Stimulated activated CD4-positive, alpha-beta T cell treated with anti-CD3 and anti-CD28 coated beads, TNF-alpha, amount 100 ng/mL, for 1 hour (primary cell): ENCODE results near the gene ABCC6.
A peak's percentile ranks its signal among the peaks of the same experiment; 100 is the strongest.

Experiments
- DNase-seq, 3 donors: peaks; one replicate each; pipeline ENCODE4 v3.0.0-alpha.2; 2020; ENCODE audit warnings: low read depth in 3 of 3, low spot score in 1 of 3

The ABCC6 gene

DNA sequence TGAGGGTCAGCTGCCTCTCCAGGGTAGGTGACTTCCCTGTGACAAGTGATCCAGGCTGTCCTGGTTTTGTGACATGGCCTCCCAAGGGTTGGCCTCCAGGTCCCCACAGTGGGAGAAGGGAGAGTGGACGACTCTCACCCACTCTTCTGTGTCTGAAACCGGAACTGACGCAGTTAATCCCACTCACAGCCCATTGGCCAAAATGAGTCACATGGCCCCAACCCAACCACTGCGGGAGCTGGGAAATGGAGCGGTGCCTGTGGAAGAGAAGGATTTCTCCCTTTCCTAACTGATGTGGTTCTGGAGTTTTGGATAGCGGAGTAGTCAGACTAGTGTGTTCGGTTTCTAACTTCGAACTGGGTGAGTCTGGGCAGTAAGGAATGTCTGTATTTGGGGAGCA is 79.4 kb downstream of the ABCC6 start:
- no peak for DNase-seq

DNA sequence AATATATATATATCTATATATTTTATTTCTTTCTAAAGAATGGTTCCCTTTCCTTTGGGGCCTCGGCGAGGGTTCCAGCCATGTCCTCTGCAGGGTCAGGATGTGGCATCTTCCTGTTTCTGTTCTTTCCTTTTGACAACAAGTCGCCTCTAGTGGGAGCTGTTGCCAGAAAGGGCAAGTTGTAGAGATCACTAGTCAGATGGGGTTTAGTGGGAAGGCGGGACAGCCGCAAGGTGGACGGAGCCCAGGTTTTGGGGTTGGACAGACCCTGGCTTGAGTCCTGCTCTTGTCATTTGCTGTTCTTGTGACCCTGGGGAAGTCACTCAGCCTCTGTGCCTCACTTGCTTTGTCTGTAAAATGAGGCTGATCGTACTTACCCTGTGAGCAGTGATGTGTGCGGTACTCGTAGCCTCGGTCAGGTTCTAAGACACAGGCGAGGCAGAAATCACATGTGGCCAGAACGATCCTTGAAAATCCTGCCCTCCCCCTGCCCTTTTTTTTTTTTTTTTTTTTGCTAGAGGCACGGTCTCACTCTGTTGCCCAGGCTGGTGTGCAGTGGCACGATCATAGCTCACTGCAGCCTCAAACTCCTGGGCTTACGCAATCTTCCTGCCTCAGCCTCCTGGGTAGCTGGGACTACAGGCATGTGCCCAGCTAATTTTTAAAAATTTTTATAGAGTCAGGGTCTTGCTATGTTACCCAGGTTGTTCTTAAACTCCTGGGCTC is 80.1 kb downstream of the ABCC6 start:
- DNase-seq, result no peak

DNA sequence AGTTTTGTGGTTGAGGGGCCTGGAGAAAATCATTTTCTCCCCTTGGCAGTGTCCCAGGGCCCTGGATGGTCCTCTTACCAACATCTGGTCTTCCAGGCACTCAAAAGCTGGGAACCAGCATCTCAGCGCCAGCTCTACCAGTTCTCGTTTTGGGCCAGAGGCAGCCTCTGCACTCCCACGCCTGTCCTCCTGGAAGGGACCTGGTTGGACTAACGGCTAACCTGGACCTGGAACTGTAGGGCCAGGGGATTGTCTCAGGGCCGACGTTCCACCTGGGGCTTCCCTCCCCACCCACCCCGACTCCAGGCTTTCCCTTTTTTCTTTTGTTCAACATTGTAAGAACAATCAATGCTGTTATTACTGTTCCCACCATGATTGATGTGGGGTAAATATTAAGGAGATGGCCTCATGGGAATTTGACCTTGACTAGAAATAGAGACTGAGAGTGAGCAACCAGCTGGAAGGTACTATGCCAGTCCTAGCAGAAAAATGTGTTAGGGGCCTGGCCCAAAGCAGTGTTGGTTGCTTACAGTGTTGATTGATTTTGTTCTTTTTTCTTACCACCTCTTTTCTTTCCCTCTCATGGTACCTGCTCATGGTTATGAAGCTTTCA is 81.4 kb downstream of the ABCC6 start:
- DNase-seq, result no peak

- DNase-seq, result no peak
These were observed 82.2 kb downstream of the ABCC6 start for GRCh38 chr16:16141141-16141540.

DNA sequence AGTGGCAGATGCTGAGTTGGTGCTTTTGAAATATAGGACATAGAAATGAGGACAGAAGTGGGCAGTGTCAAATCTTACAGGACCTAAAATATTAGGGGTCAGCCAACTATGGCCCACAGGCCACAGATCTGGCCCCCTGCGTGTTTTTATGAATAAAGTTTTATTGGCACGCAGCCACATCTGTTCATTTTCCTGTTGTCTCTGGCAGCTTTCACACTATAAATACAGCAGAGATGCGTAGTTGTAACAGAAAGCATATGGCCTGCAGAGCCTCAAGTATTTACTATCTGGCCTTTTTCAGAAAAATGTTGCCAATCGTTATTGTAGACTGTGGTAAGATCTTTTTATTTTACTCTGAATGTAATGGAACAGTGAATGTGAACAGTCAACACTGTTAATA is 82.8 kb downstream of the ABCC6 start:
- DNase-seq, result no peak

DNA sequence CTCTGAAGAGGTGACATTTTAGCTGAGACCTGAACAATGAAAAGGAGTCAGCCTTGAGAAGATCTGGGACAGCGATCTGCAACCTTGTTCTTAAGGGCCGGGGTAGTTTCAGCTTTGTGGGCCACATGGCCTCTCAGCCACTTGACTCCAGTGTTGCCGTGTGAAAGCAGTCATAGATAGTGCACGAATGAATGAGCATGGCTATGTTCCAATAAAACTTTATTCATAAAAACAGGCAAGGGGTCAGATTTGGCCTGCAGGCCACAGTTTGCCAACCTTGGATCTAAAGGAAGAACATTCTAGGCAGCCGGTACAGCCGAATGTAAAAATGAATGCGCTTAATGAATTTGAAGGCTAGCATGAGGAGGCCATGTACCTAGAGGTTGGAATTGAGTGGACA is 83.5 kb downstream of the ABCC6 start:
- no peak for DNase-seq

DNA sequence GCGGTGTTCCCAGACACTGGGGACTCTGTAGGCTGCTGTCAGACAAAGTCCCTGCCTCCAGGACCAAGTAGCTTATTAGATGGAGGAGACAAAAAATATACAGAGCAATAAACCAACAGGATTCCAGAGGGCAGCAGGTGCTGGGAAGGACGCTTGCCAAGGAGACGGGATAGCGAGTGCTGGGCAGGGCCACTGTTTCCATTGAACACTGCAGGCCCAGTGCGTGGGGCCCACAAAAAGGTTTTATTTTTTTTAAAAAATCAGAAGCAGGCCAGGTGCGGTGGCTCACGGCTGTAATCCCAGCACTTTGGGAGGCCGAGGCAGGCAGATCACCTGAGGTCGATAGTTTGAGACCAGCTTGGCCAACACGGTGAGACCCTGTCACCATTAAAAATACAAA is 84.2 kb downstream of the ABCC6 start:
- DNase-seq, result no peak

GRCh38 chr16:16138034-16138635 is 85.2 kb downstream of the ABCC6 start:
- DNase-seq, result no peak

DNA sequence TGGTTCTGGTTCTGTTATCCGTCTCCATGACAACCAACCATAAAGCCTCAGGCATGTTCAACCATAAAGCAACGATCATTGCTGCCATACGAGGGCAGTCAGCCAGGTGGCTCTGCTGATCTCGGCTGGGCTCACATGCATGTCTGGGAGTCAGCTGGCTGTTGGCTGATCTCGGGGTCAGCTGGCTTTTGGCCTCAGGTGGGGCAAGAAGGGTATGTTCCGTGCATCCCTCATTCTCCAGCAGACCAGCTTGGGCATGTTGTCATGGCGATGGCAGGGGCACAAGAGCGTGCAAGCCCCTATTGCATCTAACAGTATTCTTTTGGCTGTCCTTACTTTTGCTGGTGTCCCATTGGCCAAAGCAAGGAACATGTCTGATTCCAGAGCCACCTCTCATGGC is 86.2 kb downstream of the ABCC6 start:
- DNase-seq, result no peak

- no peak for DNase-seq
These were observed 86.7 kb downstream of the ABCC6 start for GRCh38 chr16:16136588-16136987.

DNA sequence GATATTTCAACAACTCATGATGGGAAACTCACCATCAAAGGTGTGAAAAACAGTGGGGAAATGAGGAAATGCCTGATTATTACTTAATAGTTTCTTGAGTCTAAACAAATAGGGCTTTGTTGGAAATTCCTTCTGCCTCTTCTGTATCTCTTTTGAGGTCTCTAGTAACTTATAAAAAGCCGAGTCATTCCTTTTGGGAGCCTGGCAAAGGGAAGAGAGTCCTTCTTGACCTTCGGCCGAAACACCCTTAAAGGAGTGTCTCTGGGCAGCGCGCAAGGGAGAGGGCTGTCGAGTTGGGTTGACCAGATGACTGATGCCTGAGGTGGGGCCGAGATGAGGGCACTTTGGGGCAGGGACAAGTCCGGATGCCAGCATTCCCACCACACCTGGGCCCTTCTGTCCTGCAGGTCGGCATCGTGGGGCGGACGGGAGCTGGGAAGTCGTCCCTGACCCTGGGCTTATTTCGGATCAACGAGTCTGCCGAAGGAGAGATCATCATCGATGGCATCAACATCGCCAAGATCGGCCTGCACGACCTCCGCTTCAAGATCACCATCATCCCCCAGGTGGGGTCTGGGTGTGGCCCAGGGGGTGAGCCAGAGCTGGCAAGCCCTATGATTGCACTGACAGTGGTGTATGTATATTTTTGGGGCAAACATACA is 89.2 kb downstream of the ABCC6 start:
- no peak for DNase-seq

- no peak for DNase-seq
These were observed 91.6 kb downstream of the ABCC6 start for GRCh38 chr16:16131659-16132058.

GRCh38 chr16:16131204-16131603 is 92.1 kb downstream of the ABCC6 start:
- no peak for DNase-seq

DNA sequence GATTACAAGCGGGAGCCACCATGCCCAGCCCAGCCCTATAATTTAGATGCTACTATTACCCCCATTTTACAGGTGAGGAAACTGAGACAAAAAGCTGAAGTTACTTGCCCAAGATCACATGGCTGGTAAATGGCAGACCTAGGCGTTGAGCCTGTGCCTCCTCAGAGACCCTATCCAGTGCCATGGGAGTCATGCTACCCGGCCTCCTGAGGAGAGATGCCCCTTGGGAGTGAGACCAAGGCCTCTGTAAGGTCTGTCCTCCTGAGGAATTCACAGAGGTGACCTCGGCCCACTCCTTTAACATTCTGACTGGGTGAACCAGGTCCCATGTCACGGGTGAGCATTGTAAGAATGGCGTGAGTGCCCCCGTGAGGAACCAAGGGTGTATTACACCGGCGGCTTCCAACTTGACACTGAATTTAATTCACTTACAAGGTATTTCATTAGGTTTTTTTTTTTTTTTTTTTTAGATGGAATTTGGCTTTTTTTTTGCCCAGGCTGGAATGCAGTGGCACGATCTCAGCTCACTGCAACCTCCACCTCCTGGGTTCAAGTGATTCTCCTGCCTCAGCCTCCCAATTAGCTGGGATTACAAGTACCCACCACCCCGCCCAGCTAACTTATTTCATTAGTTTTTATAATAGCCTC is 95.7 kb downstream of the ABCC6 start:
- peak in 2 of 3 donors; percentile 45 to 51 for DNase-seq

- no peak for DNase-seq
These were observed 96.4 kb downstream of the ABCC6 start for GRCh38 chr16:16126896-16127295.

DNA sequence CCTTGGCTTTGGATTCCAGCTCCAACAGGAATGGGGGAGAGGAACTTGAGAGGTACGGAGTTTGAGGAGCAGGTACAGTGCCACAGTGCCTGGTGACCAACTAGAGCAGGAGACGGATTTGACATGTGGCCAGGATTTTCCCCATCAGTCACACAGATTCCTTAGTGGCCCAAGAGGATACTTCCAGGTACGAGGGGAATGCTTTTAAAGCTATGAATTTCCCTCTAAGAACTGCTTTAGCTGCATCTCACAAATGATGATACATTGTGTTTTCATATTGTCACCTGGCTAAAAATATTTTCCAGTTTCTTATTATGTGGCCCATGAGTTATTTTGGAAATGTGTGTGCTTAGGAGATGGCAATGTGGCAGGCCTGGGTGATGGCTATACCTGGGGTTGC is 98.3 kb downstream of the ABCC6 start:
- DNase-seq, result no peak

DNA sequence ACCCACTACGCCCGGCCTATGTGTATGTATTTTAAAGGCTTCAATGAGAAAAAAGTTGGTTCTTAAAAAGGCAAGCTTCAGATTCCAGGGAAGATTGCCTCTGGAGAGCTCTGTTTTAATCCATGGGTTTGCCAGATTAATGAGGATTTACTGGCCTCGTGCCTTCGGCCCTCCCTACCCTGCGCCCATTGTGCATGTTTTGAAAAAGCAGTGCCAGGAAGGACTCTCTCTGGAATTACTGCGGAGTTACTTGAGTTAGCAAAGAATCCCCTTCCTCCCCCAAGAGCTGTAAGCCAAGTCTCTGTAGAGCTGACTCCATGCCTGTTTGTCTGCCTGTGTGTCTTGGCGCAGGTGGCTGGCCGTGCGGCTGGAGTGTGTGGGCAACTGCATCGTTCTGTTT is 98.9 kb downstream of the ABCC6 start:
- no peak for DNase-seq

DNA sequence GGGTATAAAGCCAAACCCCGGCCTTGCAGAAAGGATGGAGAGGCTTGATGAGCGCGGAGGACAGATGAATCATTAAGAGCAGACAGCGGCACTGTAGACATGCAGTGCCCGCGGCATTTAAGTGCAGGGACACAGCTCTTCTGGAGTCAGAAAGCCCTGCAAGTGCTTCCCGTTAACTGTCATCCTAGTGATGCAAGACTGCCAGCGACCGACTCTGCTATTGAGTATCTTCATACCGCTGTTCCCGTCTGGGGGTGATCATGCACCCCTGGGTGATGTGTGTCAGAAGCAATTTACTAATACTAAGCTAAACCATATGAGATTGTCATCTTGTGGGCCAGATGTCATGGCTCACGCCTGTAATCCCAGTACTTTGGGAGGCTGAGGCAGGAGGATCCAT is 101.0 kb downstream of the ABCC6 start:
- no peak for DNase-seq

DNA sequence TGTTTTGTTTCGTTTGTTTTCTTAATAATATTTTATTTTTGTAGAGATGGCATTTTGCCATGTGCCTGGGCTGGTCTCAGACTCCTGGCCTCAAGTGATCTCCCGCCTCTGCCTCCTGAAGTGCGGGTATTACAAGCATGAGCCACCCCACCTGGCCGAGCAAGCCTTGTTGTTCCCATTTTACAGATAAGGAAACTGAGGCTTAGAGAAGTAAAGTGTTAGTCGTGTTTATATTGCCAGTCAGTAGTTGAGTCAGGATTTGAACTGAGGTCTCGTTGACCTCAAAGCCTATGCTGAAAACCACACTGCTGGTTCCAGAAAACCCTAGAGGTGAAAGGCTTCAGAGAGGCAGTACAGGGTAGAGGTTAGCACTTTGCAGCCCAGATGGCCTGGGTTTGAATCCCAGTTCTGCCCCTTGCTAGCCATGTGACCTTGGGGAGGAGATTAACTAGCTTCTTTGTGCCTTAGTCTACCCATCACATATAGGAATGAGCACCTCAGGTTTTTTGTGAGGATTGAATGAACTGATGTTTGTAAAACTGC is 102.0 kb downstream of the ABCC6 start:
- DNase-seq, result no peak

GRCh38 chr16:16120382-16121184 is 102.7 kb downstream of the ABCC6 start:
- DNase-seq, result no peak

DNA sequence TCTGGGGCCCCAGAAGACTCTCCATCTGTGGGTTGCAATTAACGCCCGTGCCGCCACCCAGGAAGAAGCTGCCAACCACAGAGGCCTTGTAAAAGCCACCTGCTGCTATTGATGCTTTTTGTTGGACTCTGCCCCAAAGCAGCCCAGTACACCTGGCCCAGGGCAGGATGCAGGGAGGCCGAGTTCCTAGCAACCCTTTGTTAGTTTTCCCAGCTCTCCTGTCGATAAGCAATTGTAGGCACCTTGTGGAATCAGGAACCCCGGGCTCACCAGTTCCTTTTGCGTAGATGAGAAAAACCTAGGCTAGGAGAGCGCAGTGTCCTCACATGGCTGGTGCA is 103.3 kb downstream of the ABCC6 start:
- no peak for DNase-seq
